Type B pancreatic cell (in vitro differentiated cells): ENCODE measurements around the gene FADS1. TPM values are rescaled to one million over a fixed set of nuclear protein-coding genes. Genes with fewer than 3 reads are reported as not detected.
A peak's percentile ranks its signal among the peaks of the same experiment; 100 is the strongest.

Source experiments
- DNase-seq: peaks from one replicate; pipeline ENCODE4 v3.0.0; 2021; ENCODE audit warnings: mixed read lengths; ENCODE audit not compliant: unreplicated experiment; ENCODE audit errors: extremely low spot score
- H3K27ac Mint-ChIP-seq: 2 replicates; pipeline ENCODE4 v1.8.0; 2021; ENCODE audit warnings: mild to moderate bottlenecking, mixed read lengths
- H3K27me3 Mint-ChIP-seq: 2 replicates; pipeline ENCODE4 v1.8.0; 2021; ENCODE audit warnings: mixed read lengths
- H3K36me3 Mint-ChIP-seq: 2 replicates; pipeline ENCODE4 v1.8.0; 2021; ENCODE audit warnings: mixed read lengths
- H3K4me1 Mint-ChIP-seq: one replicate; pipeline ENCODE4 v1.8.0; 2021; ENCODE audit warnings: mixed read lengths; ENCODE audit not compliant: unreplicated experiment
- H3K4me3 Mint-ChIP-seq: 2 replicates; pipeline ENCODE4 v1.8.0; 2021; ENCODE audit warnings: mild to moderate bottlenecking, mixed read lengths
- H3K9me3 Mint-ChIP-seq: 2 replicates; pipeline ENCODE4 v1.8.0; 2021; ENCODE audit warnings: mixed read lengths
- total RNA-seq: library from RNA; stranded (reverse); gene quantifications from 2 replicates; pipeline ENCODE4 v1.2.1, GENCODE V29; 2021; ENCODE audit warnings: low replicate concordance
- TF ChIP-seq, protein P1 (sequence below): fragments of 200-600 bp; sonication (generic); conservative IDR thresholded peaks from 2 replicates; pipeline ENCODE4 v1.5.0; 2021; ENCODE audit warnings: antibody characterized with exemption, mild to moderate bottlenecking

FADS1 gene
- total RNA-seq, 1 donor from 2014 or later, result 90.0 TPM

DNA sequence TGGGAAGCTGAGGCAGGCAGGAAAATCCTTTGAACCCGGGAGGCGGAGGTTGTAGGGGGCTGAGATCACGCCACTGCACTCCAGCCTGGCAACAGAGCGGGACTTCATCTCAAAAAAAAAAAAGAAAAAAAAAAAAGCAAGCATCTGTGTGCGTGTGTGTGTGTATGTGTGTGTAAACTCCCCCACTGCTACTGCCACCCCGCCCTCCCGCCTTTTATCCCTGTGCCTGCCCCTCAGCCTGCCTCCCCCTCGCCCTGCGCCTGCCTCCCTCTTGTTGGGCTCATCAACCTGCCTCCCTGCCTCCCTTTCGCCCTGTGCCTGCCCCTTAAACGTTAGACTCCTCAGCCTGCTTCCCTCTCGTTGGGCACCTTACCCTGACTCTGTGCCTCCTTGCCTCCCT, 42.4 kb downstream of the FADS1 start:
- Mint-ChIP-seq H3K27me3 (no peaks in the 10 kb centered on the region), H3K36me3 (peaks cover 6% of the 10 kb centered on the region), H3K4me1 (peaks cover 28% of the 10 kb centered on the region), H3K27ac (no peak overlapping the region), H3K9me3 (no peaks in the 10 kb centered on the region), H3K4me3 (peak overlapping the region; percentile 25)
- TF ChIP-seq, protein P1, sequence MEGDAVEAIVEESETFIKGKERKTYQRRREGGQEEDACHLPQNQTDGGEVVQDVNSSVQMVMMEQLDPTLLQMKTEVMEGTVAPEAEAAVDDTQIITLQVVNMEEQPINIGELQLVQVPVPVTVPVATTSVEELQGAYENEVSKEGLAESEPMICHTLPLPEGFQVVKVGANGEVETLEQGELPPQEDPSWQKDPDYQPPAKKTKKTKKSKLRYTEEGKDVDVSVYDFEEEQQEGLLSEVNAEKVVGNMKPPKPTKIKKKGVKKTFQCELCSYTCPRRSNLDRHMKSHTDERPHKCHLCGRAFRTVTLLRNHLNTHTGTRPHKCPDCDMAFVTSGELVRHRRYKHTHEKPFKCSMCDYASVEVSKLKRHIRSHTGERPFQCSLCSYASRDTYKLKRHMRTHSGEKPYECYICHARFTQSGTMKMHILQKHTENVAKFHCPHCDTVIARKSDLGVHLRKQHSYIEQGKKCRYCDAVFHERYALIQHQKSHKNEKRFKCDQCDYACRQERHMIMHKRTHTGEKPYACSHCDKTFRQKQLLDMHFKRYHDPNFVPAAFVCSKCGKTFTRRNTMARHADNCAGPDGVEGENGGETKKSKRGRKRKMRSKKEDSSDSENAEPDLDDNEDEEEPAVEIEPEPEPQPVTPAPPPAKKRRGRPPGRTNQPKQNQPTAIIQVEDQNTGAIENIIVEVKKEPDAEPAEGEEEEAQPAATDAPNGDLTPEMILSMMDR, result no peak
- DNase-seq, result no peak

DNA sequence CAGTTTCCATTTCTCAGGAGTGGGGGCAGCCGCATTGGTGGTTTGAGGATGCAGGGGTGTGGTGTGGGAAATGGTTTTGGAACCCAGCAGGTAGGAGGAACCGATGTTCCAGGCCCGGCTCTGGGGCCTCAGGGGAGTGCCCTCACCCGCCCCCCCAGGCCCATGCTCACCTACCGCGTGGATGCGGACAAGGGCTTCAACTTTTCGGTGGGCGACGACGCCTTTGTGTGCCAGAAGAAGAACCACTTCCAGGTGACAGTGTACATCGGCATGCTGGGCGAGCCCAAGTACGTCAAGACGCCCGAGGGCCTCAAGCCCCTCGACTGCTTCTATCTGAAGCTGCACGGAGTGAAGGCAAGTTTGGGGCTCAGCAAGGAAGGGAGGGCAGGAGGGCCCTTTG, 43.0 kb downstream of the FADS1 start:
- Mint-ChIP-seq H3K36me3 (peaks cover 6% of the 10 kb centered on the region), H3K4me3 (peak overlapping the region; percentile 38), H3K9me3 (no peaks in the 10 kb centered on the region), H3K27me3 (no peaks in the 10 kb centered on the region), H3K4me1 (peaks cover 28% of the 10 kb centered on the region), H3K27ac (peak overlapping the region; percentile 65)
- TF ChIP-seq, protein P1, result no peak
- DNase-seq, result no peak

- Mint-ChIP-seq H3K27me3 (no peaks in the 10 kb centered on the region), H3K36me3 (peaks cover 6% of the 10 kb centered on the region), H3K27ac (peak overlapping the region; percentile 65), H3K4me3 (peak overlapping the region; percentile 38), H3K9me3 (no peaks in the 10 kb centered on the region), H3K4me1 (peaks cover 29% of the 10 kb centered on the region)
- TF ChIP-seq, protein P1, result no peak
- no peak for DNase-seq
Measured at GRCh38 chr11:61773356-61773755, 43.4 kb downstream of the FADS1 start.

DNA sequence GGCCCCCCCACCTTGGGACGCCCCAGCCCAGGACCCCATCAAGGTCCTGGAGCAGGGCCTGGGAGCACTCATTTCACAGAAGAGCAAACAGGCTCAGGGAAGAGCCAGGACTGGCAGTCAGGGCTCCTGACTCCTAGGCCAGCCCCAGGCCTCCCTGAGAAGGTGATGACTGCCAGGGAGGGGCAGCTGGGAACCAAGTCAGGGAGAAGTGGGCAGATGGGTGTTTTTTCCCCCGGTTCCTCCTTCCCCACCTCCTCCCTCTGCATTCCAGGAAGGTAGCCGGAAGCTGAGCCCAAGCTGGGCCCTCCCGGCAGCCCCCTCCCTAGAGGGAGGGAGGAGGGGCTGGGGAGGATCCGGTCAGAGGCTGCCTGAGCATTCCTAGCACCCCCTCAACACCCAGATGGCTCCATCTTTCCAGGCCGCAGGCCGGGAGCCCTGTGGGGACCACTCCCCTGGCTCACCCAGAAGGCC, 44.8 kb downstream of the FADS1 start:
- Mint-ChIP-seq H3K27ac (no peak overlapping the region), H3K4me3 (no peak overlapping the region), H3K4me1 (peaks cover 33% of the 10 kb centered on the region), H3K36me3 (no peaks in the 10 kb centered on the region), H3K27me3 (no peaks in the 10 kb centered on the region), H3K9me3 (no peaks in the 10 kb centered on the region)
- TF ChIP-seq, protein P1, result no peak
- no peak for DNase-seq

- no peak overlapping the region for H3K4me3 Mint-ChIP-seq
- peaks cover 33% of the 10 kb centered on the region for H3K4me1 Mint-ChIP-seq
- TF ChIP-seq, protein P1, result no peak
- no peak for DNase-seq
- no peaks in the 10 kb centered on the region for H3K36me3 Mint-ChIP-seq
- H3K27ac Mint-ChIP-seq, result peak overlapping the region; percentile 73
- no peaks in the 10 kb centered on the region for H3K9me3 Mint-ChIP-seq
- no peaks in the 10 kb centered on the region for H3K27me3 Mint-ChIP-seq
Measured at GRCh38 chr11:61771195-61771894, 45.5 kb downstream of the FADS1 start.
